Activated T-helper 1 cell treated with anti-CD3 and anti-CD28 coated beads, Interleukin-12 subunit alpha, Interleukin-12 subunit beta, Interleukin-2, Interleukin-4 antibody, amounts not matched to agents 30 ng/mL and 10 ng/mL and 1 ng/mL, durations not matched to agents 14 hours and 24 hours and 36 hours (primary cell): Measurements from ENCODE around the gene HSDL2. TPM values are rescaled to one million over a fixed set of nuclear protein-coding genes. Genes with fewer than 3 reads are reported as not detected.
"Not testable (repeated sequence)": the region's sequence is repeated elsewhere in the genome, so short reads cannot be mapped to it uniquely, and the experiment has no call there.

Source experiments
- DNase-seq: peaks from one replicate; pipeline ENCODE4 v3.0.0; 2021; ENCODE audit warnings: low spot score
- H3K27ac Mint-ChIP-seq: one replicate; pipeline ENCODE4 v1.8.0; 2021; ENCODE audit warnings: mild to moderate bottlenecking, mixed read lengths
- H3K27me3 Mint-ChIP-seq: one replicate; pipeline ENCODE4 v1.8.0; 2022; ENCODE audit warnings: mild to moderate bottlenecking, moderate library complexity, mixed read lengths; ENCODE audit not compliant: insufficient read depth
- H3K36me3 Mint-ChIP-seq: one replicate; pipeline ENCODE4 v1.8.0; 2021; ENCODE audit warnings: low read depth, mixed read lengths
- H3K4me1 Mint-ChIP-seq: one replicate; pipeline ENCODE4 v1.8.0; 2021; ENCODE audit warnings: low read depth, mixed read lengths
- H3K4me3 Mint-ChIP-seq: one replicate; pipeline ENCODE4 v1.8.0; 2021; ENCODE audit warnings: mild to moderate bottlenecking, moderate library complexity, mixed read lengths
- H3K9me3 Mint-ChIP-seq: one replicate; pipeline ENCODE4 v1.8.0; 2021; ENCODE audit warnings: mixed read lengths
- intact Hi-C: fragments of 100-400 bp; cut with micrococcal nuclease; formaldehyde crosslinking; loops from one replicate; pipeline ENCODE4 v1.15.1; 2024
- total RNA-seq: library from RNA; stranded (reverse); gene quantifications from 2 replicates; pipeline ENCODE4 v1.2.3, GENCODE V29; 2022

The HSDL2 gene
- total RNA-seq, 1 donor from 2014 or later, result 13.0 TPM

- no peak overlapping the region for H3K27ac Mint-ChIP-seq
- H3K4me3 Mint-ChIP-seq, result no peak overlapping the region
- no peaks in the 10 kb centered on the region for H3K27me3 Mint-ChIP-seq
- no peak for DNase-seq
- H3K9me3 Mint-ChIP-seq, result no peaks in the 10 kb centered on the region
- H3K36me3 Mint-ChIP-seq, result peaks cover 1% of the 10 kb centered on the region
- no peaks in the 10 kb centered on the region for H3K4me1 Mint-ChIP-seq
- intact Hi-C loops, result no loop called here
Observed at GRCh38 chr9:112502175-112502946, 122.5 kb downstream of the HSDL2 start.

GRCh38 chr9:112503170-112503569, 123.3 kb downstream of the HSDL2 start:
- H3K27ac Mint-ChIP-seq, result no peak overlapping the region
- H3K36me3 Mint-ChIP-seq, result no peaks in the 10 kb centered on the region
- H3K9me3 Mint-ChIP-seq, result no peaks in the 10 kb centered on the region
- H3K27me3 Mint-ChIP-seq, result no peaks in the 10 kb centered on the region
- no peak for DNase-seq
- no peak overlapping the region for H3K4me3 Mint-ChIP-seq
- H3K4me1 Mint-ChIP-seq, result no peaks in the 10 kb centered on the region
- intact Hi-C loops, result no loop called here

- no peaks in the 10 kb centered on the region for H3K36me3 Mint-ChIP-seq
- no peak overlapping the region for H3K27ac Mint-ChIP-seq
- intact Hi-C loops, result no loop called here
- H3K4me3 Mint-ChIP-seq, result no peak overlapping the region
- no peaks in the 10 kb centered on the region for H3K9me3 Mint-ChIP-seq
- no peaks in the 10 kb centered on the region for H3K27me3 Mint-ChIP-seq
- H3K4me1 Mint-ChIP-seq, result no peaks in the 10 kb centered on the region
- DNase-seq, result no peak
Observed at GRCh38 chr9:112505086-112505485, 125.2 kb downstream of the HSDL2 start.

- Mint-ChIP-seq H3K4me3 (no peak overlapping the region), H3K36me3 (no peaks in the 10 kb centered on the region), H3K27me3 (no peaks in the 10 kb centered on the region), H3K27ac (no peak overlapping the region), H3K9me3 (no peaks in the 10 kb centered on the region), H3K4me1 (no peaks in the 10 kb centered on the region)
- no peak for DNase-seq
- intact Hi-C loops, result no loop called here
Observed at GRCh38 chr9:112505607-112506006, 125.7 kb downstream of the HSDL2 start.

GRCh38 chr9:112506571-112506970, 126.7 kb downstream of the HSDL2 start:
- H3K36me3 Mint-ChIP-seq, result no peaks in the 10 kb centered on the region
- no peak for DNase-seq
- H3K9me3 Mint-ChIP-seq, result no peaks in the 10 kb centered on the region
- H3K27me3 Mint-ChIP-seq, result no peaks in the 10 kb centered on the region
- no peaks in the 10 kb centered on the region for H3K4me1 Mint-ChIP-seq
- no peak overlapping the region for H3K4me3 Mint-ChIP-seq
- H3K27ac Mint-ChIP-seq, result no peak overlapping the region
- intact Hi-C loops, result no loop called here

DNA sequence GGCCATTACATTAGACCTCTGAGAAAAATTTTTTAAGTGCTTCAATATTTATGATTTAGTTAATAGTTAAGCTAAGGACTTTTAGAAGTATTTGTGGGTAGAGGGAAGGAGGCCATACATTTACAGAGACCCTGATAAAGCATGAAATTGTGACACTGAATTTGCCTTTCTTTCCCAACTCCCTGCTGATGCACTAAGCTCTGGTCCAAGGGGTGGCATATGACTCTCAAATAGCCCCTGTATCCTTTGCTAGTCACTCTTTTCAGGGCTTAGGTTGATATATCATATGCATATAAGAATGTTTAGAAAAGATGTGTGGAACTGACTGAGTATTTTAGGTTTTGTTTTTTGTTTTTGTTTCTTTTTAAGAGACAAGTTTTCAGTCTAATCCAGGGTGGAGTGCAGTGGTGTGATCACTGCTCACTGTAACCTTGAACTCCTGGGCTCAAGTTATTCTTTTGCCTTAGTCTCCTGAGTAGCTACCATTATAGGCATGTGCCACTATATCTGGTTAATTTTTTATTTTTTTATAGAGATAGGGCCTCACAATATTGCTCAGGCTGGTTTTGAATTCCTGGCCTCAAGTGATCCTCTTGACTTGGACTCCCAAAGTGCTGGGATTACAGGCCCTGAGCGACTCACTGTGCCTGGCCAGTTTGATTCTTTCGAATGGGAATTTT, 127.2 kb downstream of the HSDL2 start:
- Mint-ChIP-seq H3K27ac (no peak overlapping the region), H3K36me3 (no peaks in the 10 kb centered on the region), H3K4me3 (no peak overlapping the region), H3K27me3 (no peaks in the 10 kb centered on the region), H3K4me1 (no peaks in the 10 kb centered on the region), H3K9me3 (no peaks in the 10 kb centered on the region)
- intact Hi-C loops, result no loop called here
- DNase-seq, result no peak

DNA sequence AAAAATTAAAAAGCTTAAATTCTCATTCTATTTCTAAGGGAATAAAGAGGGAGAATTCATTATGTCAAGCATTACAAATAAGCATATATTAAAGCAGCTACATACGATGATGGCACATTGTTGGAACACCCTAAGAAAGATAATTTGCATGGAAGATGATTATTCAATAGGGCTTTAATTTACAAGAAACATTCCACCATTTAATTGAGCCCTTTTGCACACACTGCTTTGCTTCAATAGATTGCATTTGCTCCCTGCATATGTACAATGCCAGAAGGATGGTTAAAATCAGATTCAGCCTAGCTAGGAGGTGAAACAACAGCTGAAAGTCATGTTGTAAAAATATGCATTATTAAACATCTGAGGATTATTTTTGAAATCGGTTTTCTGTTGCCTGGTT, 128.5 kb downstream of the HSDL2 start:
- Mint-ChIP-seq H3K27ac (no peak overlapping the region), H3K4me3 (no peak overlapping the region), H3K9me3 (no peaks in the 10 kb centered on the region), H3K36me3 (no peaks in the 10 kb centered on the region), H3K27me3 (no peaks in the 10 kb centered on the region), H3K4me1 (no peaks in the 10 kb centered on the region)
- intact Hi-C loops, result no loop called here
- DNase-seq, result no peak

DNA sequence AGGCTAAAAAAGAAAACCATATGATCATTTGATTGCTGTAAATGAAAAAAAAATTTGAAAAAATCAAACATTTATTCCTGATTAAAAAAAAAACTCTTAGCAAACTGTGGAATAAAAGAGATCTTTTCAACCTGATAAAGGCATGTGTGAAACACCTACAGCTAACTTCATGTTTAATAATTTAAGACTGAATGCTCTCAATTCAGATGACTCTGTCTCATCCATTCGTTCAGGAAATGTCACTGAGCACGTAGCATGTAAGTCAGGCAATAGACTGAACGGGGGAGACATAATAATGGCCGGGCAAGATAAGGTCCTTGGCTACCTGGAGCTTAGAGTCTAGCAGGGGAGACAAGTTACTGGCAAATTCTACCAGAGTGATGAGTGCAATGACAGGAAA, 132.5 kb downstream of the HSDL2 start:
- not testable (repeated sequence) for H3K9me3 Mint-ChIP-seq, DNase-seq, H3K27me3 Mint-ChIP-seq

GRCh38 chr9:112516769-112517168, 136.9 kb downstream of the HSDL2 start:
- H3K36me3 Mint-ChIP-seq, result no peaks in the 10 kb centered on the region
- H3K9me3 Mint-ChIP-seq, result no peaks in the 10 kb centered on the region
- no peak for DNase-seq
- H3K4me1 Mint-ChIP-seq, result no peaks in the 10 kb centered on the region
- no peak overlapping the region for H3K4me3 Mint-ChIP-seq
- H3K27ac Mint-ChIP-seq, result no peak overlapping the region
- intact Hi-C loops, result no loop called here
- H3K27me3 Mint-ChIP-seq, result no peaks in the 10 kb centered on the region

More for the DNA sequence above, 132.5 kb downstream of the HSDL2 start:
- H3K36me3 Mint-ChIP-seq, H3K27ac Mint-ChIP-seq, H3K4me1 Mint-ChIP-seq, intact Hi-C loops, H3K4me3 Mint-ChIP-seq: not testable (repeated sequence)

GRCh38 chr9:112520069-112520468, 140.2 kb downstream of the HSDL2 start:
- Mint-ChIP-seq H3K4me3 (no peak overlapping the region), H3K4me1 (no peaks in the 10 kb centered on the region), H3K27me3 (no peaks in the 10 kb centered on the region), H3K36me3 (no peaks in the 10 kb centered on the region), H3K27ac (no peak overlapping the region), H3K9me3 (no peaks in the 10 kb centered on the region)
- DNase-seq, result no peak
- intact Hi-C loops, result no loop called here

DNA sequence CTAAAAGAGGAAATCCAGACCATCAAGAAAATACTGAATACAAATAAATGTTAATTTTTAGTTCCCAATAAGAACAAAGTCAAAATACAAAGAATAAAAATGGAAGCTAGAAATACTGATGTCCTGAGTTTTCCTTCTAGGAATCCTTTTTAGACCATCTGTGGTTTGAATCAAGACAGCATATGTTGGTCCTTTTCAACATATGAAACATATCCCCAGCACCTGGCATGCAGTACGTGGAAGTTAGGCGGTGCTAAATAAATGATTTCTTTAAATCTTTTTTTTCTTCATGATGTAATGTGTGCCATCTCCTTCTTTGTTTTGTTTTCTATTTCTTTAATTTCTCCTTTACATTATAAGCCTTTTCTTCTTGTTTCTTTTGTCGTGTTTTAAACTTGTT, 140.7 kb downstream of the HSDL2 start:
- H3K27ac Mint-ChIP-seq, result no peak overlapping the region
- no peaks in the 10 kb centered on the region for H3K36me3 Mint-ChIP-seq
- H3K4me1 Mint-ChIP-seq, result no peaks in the 10 kb centered on the region
- intact Hi-C loops, result no loop called here
- no peak overlapping the region for H3K4me3 Mint-ChIP-seq
- DNase-seq, result no peak
- no peaks in the 10 kb centered on the region for H3K27me3 Mint-ChIP-seq
- no peaks in the 10 kb centered on the region for H3K9me3 Mint-ChIP-seq
